ENCODE results near the gene NXPH1. TPM values are rescaled to one million over a fixed set of nuclear protein-coding genes. Genes with fewer than 3 reads are reported as not detected.

The NXPH1 gene
- total and polyA plus RNA-seq, 7 donors = not detected

DNA sequence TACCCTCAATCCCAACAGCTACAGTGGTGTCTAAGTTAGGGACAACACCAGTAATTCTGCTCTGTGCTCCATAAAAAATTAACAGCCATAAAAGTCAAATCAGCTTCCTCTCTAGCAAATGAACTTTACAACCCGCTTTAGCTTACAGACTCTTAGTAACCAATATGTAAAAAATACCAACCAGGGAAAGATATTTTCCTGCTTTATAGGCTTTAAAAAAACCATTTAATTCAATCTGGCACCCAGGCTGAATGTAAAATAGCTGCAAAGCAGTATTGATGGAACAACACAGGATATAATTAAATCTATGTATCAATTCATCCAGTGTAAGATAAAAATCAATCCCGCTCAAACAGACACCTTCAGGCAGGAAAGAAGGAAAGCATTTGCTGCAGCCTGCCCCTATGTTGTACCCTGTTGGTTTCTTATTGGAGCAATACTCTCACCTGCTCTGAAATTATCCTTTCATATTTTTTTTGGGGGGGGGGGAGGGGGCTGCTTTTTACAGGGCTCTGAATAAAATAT lies 98.6 kb downstream of the NXPH1 start:
- WGBS, 3 donors = 82 to 92% (median 84%) methylated on average over 2 of the region's 2 CpGs
- H3K27ac ChIP-seq = no peak overlapping the region
- ATAC-seq (no peak), DNase-seq (no peak)
- intact Hi-C loops (cut with DNase I) = no loop called here
- H3K4me1 ChIP-seq = no peaks in the 10 kb centered on the region
- no peaks in the 10 kb centered on the region for H3K9me3 ChIP-seq
- no peak overlapping the region for H3K4me3 ChIP-seq
- TF ChIP-seq, protein P1, sequence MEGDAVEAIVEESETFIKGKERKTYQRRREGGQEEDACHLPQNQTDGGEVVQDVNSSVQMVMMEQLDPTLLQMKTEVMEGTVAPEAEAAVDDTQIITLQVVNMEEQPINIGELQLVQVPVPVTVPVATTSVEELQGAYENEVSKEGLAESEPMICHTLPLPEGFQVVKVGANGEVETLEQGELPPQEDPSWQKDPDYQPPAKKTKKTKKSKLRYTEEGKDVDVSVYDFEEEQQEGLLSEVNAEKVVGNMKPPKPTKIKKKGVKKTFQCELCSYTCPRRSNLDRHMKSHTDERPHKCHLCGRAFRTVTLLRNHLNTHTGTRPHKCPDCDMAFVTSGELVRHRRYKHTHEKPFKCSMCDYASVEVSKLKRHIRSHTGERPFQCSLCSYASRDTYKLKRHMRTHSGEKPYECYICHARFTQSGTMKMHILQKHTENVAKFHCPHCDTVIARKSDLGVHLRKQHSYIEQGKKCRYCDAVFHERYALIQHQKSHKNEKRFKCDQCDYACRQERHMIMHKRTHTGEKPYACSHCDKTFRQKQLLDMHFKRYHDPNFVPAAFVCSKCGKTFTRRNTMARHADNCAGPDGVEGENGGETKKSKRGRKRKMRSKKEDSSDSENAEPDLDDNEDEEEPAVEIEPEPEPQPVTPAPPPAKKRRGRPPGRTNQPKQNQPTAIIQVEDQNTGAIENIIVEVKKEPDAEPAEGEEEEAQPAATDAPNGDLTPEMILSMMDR (IDR thresholded peaks at IDR 0.05) = no peak
- no peaks in the 10 kb centered on the region for H3K36me3 ChIP-seq (ENCODE audit: insufficient read depth in 1 of 2, low read depth in 1 of 2)
- no peaks in the 10 kb centered on the region for H3K27me3 ChIP-seq (ENCODE audit: insufficient read depth in 3 of 3, low read length in 2 of 3)

GRCh38 chr7:8536431-8536830 lies 103.0 kb downstream of the NXPH1 start:
- DNase-seq (no peak), ATAC-seq (no peak)
- no peaks in the 10 kb centered on the region for H3K27me3 ChIP-seq (ENCODE audit: insufficient read depth in 3 of 3, low read length in 2 of 3)
- no peaks in the 10 kb centered on the region for H3K36me3 ChIP-seq (ENCODE audit: insufficient read depth in 1 of 2, low read depth in 1 of 2)
- WGBS, 3 donors = 84 to 91% (median 85%) methylated on average over 3 of the region's 3 CpGs
- no peak overlapping the region for H3K4me3 ChIP-seq
- no peaks in the 10 kb centered on the region for H3K4me1 ChIP-seq
- H3K9me3 ChIP-seq = no peaks in the 10 kb centered on the region
- TF ChIP-seq, protein P1 (IDR thresholded peaks at IDR 0.05) = no peak
- intact Hi-C loops (cut with DNase I) = no loop called here
- no peak overlapping the region for H3K27ac ChIP-seq

GRCh38 chr7:8549046-8549445 lies 115.6 kb downstream of the NXPH1 start:
- Histone ChIP-seq H3K4me1 (no peaks in the 10 kb centered on the region), H3K36me3 (ENCODE audit: insufficient read depth in 1 of 2, low read depth in 1 of 2) (no peaks in the 10 kb centered on the region), H3K4me3 (no peak overlapping the region), H3K27me3 (ENCODE audit: insufficient read depth in 3 of 3, low read length in 2 of 3) (no peaks in the 10 kb centered on the region), H3K9me3 (no peaks in the 10 kb centered on the region), H3K27ac (no peak overlapping the region)
- TF ChIP-seq, protein P1 (IDR thresholded peaks at IDR 0.05) = no peak
- DNase-seq (no peak), ATAC-seq (no peak)
- intact Hi-C loops (cut with DNase I) = no loop called here
- 73 to 78% (median 77%) methylated on average over 3 of the region's 3 CpGs for WGBS, 3 donors

- H3K4me3 ChIP-seq = no peak overlapping the region
- TF ChIP-seq, protein P1 (IDR thresholded peaks at IDR 0.05) = no peak
- DNase-seq (no peak), ATAC-seq (no peak)
- H3K27me3 ChIP-seq (ENCODE audit: insufficient read depth in 3 of 3, low read length in 2 of 3) = peaks cover 0 to 2% (median 0%) of the 10 kb centered on the region in 3 donors
- intact Hi-C loops (cut with DNase I) = no loop called here
- H3K4me1 ChIP-seq = no peaks in the 10 kb centered on the region
- no peaks in the 10 kb centered on the region for H3K9me3 ChIP-seq
- 26 to 34% (median 30%) methylated on average over 2 of the region's 2 CpGs for WGBS, 3 donors
- no peak overlapping the region for H3K27ac ChIP-seq
- no peaks in the 10 kb centered on the region for H3K36me3 ChIP-seq (ENCODE audit: insufficient read depth in 1 of 2, low read depth in 1 of 2)
These were observed 127.1 kb downstream of the NXPH1 start for GRCh38 chr7:8560501-8560900.

- DNase-seq (no peak), ATAC-seq (no peak)
- intact Hi-C loops (cut with DNase I) = no loop called here
- Histone ChIP-seq H3K27me3 (ENCODE audit: insufficient read depth in 3 of 3, low read length in 2 of 3) (peaks cover 0 to 2% (median 0%) of the 10 kb centered on the region in 3 donors), H3K4me3 (no peak overlapping the region), H3K9me3 (no peaks in the 10 kb centered on the region), H3K27ac (no peak overlapping the region), H3K36me3 (ENCODE audit: insufficient read depth in 1 of 2, low read depth in 1 of 2) (no peaks in the 10 kb centered on the region), H3K4me1 (no peaks in the 10 kb centered on the region)
- 54 to 62% (median 56%) methylated on average over 3 of the region's 3 CpGs for WGBS, 3 donors
- TF ChIP-seq, protein P1 (IDR thresholded peaks at IDR 0.05) = no peak
These were observed 128.0 kb downstream of the NXPH1 start for GRCh38 chr7:8561449-8561848.
